Suppressor macrophage (primary cell): ENCODE data around the gene HSPA12B.

Source experiments
- DNase-seq, 4 experiments: peaks; one replicate each; pipeline ENCODE4 v3.0.0-alpha.2; 2020 to 2022

Gene HSPA12B

GRCh38 chr20:3729811-3730540 lies 2.5 kb upstream of the HSPA12B start:
- DNase-seq = peak in 3 of 4 experiments; percentile 30 to 54 (median 54)

- DNase-seq = no peak
Observed at GRCh38 chr20:3730803-3731672, 1.4 kb upstream of the HSPA12B start.

- no peak for DNase-seq
Observed at GRCh38 chr20:3731944-3732326, 550 bp upstream of the HSPA12B start.

GRCh38 chr20:3733119-3733995 lies 872 bp downstream of the HSPA12B start:
- DNase-seq = no peak

GRCh38 chr20:3734111-3734843 lies 1.8 kb downstream of the HSPA12B start:
- DNase-seq = no peak

GRCh38 chr20:3735768-3736167 lies 3.3 kb downstream of the HSPA12B start:
- DNase-seq = no peak

- DNase-seq = no peak
Observed at GRCh38 chr20:3738111-3739053, 5.9 kb downstream of the HSPA12B start.

- no peak for DNase-seq
Observed at GRCh38 chr20:3739054-3739925, 6.8 kb downstream of the HSPA12B start.

- no peak for DNase-seq
Observed at GRCh38 chr20:3739926-3740451, 7.5 kb downstream of the HSPA12B start.

GRCh38 chr20:3740615-3741301 lies 8.3 kb downstream of the HSPA12B start:
- DNase-seq = no peak

GRCh38 chr20:3741836-3742458 lies 9.5 kb downstream of the HSPA12B start:
- no peak for DNase-seq

GRCh38 chr20:3743251-3743650 lies 10.8 kb downstream of the HSPA12B start:
- DNase-seq = no peak

- DNase-seq = no peak
Observed at GRCh38 chr20:3744037-3744436, 11.6 kb downstream of the HSPA12B start.

- DNase-seq = peak; percentile 70 to 81 (median 78)
Observed at GRCh38 chr20:3744806-3745685, 12.6 kb downstream of the HSPA12B start.

GRCh38 chr20:3745686-3746173 lies 13.2 kb downstream of the HSPA12B start:
- no peak for DNase-seq

- DNase-seq = no peak
Observed at GRCh38 chr20:3747471-3747870, 15.0 kb downstream of the HSPA12B start.

GRCh38 chr20:3748073-3748472 lies 15.6 kb downstream of the HSPA12B start:
- no peak for DNase-seq
